Kidney (tissue), 14 donors: Measurements from ENCODE around the gene TPM1. TPM values are rescaled to one million over a fixed set of nuclear protein-coding genes. Genes with fewer than 3 reads are reported as not detected.

Experiments used
- DNase-seq, 5 donors: peaks; one replicate each; pipeline ENCODE4 v3.0.0-alpha.2; 2013 to 2020
- FAIRE-seq: peaks from 2 replicates; lab custom pipeline; 2012; peaks lifted over from hg19 to GRCh38; lab: Jason Lieb, UNC
- H3K27ac ChIP-seq, 2 donors: one replicate each; pipeline ENCODE4 v1.7.0; 2013; ENCODE audit warnings: low read depth in 2 of 2, low read length in 2 of 2, inconsistent platforms in 1 of 2
- H3K27me3 ChIP-seq: one replicate; pipeline ENCODE4 v1.7.1; 2013; ENCODE audit warnings: low read length, inconsistent platforms; ENCODE audit not compliant: control insufficient read depth, insufficient read depth
- H3K36me3 ChIP-seq, 3 donors: one replicate each; pipeline versions ENCODE4 v1.7.0 to v1.7.1; 2013; ENCODE audit warnings: low read length in 3 of 3, control low read depth in 1 of 3, inconsistent platforms in 1 of 3; ENCODE audit not compliant: insufficient read depth in 3 of 3, control insufficient read depth in 2 of 3
- H3K4me1 ChIP-seq, 3 donors: one replicate each; pipeline versions ENCODE4 v1.7.0 to v1.7.1; 2013; ENCODE audit warnings: low read length in 3 of 3, inconsistent platforms in 1 of 3, low read depth in 1 of 3; ENCODE audit not compliant: control insufficient read depth in 2 of 3, insufficient read depth in 2 of 3
- H3K4me3 ChIP-seq, 3 donors: one replicate each; pipeline versions ENCODE4 v1.7.0 to v1.8.1; 2013; ENCODE audit warnings: low read length in 3 of 3, control low read depth in 1 of 3, inconsistent platforms in 1 of 3
- H3K9ac ChIP-seq, 3 donors: one replicate each; pipeline versions ENCODE4 v1.7.0 to v1.7.1; 2013; ENCODE audit warnings: low read length in 3 of 3, control low read depth in 1 of 3, inconsistent platforms in 1 of 3
- H3K9me3 ChIP-seq, 3 donors: one replicate each; pipeline versions ENCODE4 v1.7.0 to v1.7.1; 2013; ENCODE audit warnings: low read length in 3 of 3, control low read depth in 1 of 3, inconsistent platforms in 1 of 3; ENCODE audit not compliant: control insufficient read depth in 2 of 3, insufficient read depth in 1 of 3
- CTCF ChIP-seq: IDR thresholded peaks from 3 replicates; pipeline ENCODE4 v1.5.1; 2012; ENCODE audit warnings: mild to moderate bottlenecking, moderate library complexity, borderline replicate concordance; ENCODE audit not compliant: insufficient read depth; ENCODE audit errors: extremely low read depth
- intact Hi-C: fragments of 100-400 bp; cut with DNase I; formaldehyde crosslinking; loops from one replicate; pipeline ENCODE4 v1.11.1; 2022
- polyA plus RNA-seq: library from polyadenylated mRNA; stranded (reverse); fragments of 350-450 nt; fragmentation: Illumina TruSeq; extraction: RNeasy Lipid Tissue Mini Kit (QIAGEN cat#74804); gene quantifications from one replicate; pipeline ENCODE4 v1.2.3, GENCODE V29; 2014; ENCODE audit warnings: low read depth, low replicate concordance; ENCODE audit not compliant: insufficient read depth
- total RNA-seq: library from RNA; stranded (reverse); fragmentation: NEBNext Ultra II Directional; extraction: Animal tissue kit (Norgen Biotek cat#: 25700); gene quantifications from one replicate; pipeline ENCODE4 v1.2.1, GENCODE V29; 2021
- donor health status: control.
- donor health status: control.
- donor health status: control.
- donor health status: control.
- donor health status: control.
- donor health status: DM: yes; HTN: yes; CAD: no.
- donor health status: Normal renal cell carcinoma (clear cell type).

TPM1 gene
- total and polyA plus RNA-seq, 2 donors from 2014 or later, result 252 to 473 TPM

- Histone ChIP-seq H3K36me3 (no peaks in the 10 kb centered on the region), H3K9ac (no peak overlapping the region), H3K27ac (no peak overlapping the region), H3K4me3 (no peak overlapping the region), H3K27me3 (no peaks in the 10 kb centered on the region), H3K9me3 (no peaks in the 10 kb centered on the region), H3K4me1 (no peaks in the 10 kb centered on the region)
- DNase-seq, result no peak
- FAIRE-seq, result no peak
- no peak for TF ChIP-seq CTCF
- intact Hi-C loops, result no loop called here
Observed at GRCh38 chr15:63028442-63029110, 14.0 kb upstream of the TPM1 start.

GRCh38 chr15:63029676-63030075 is 12.9 kb upstream of the TPM1 start:
- Histone ChIP-seq H3K4me3 (no peak overlapping the region), H3K4me1 (no peaks in the 10 kb centered on the region), H3K9ac (no peak overlapping the region), H3K36me3 (no peaks in the 10 kb centered on the region), H3K27me3 (no peaks in the 10 kb centered on the region), H3K9me3 (no peaks in the 10 kb centered on the region), H3K27ac (no peak overlapping the region)
- FAIRE-seq (no peak), DNase-seq (no peak)
- intact Hi-C loops, result no loop called here
- no peak for TF ChIP-seq CTCF

DNA sequence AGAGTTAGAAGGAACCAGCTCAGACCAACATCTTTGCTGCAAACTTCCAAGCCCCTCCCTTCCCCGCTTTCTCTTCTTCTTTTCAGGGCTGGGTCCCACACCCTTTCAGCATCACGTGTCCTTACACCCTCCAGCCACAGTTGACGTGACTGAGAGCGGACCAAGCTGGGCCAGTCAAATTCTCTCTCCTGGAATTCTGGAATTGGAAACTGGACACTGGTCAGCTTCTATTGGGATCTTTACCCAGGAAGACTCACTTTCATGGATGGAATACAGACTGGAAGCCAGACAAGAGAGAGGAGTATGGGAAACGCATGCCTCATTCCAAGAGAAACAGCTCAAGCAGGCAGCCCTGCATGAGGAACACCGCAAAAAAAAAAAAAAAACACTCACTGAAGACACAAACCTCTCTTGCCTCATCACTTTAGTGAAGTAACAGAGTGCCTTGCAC is 12.4 kb upstream of the TPM1 start:
- Histone ChIP-seq H3K9me3 (no peaks in the 10 kb centered on the region), H3K4me1 (no peaks in the 10 kb centered on the region), H3K27me3 (no peaks in the 10 kb centered on the region), H3K9ac (no peak overlapping the region), H3K4me3 (no peak overlapping the region), H3K36me3 (no peaks in the 10 kb centered on the region), H3K27ac (no peak overlapping the region)
- no peak for FAIRE-seq
- intact Hi-C loops, result no loop called here
- DNase-seq, result peak in 2 of 5 donors; percentile 36 to 43
- no peak for TF ChIP-seq CTCF
